ENCODE data around the gene RAB3IP. TPM values are rescaled to one million over a fixed set of nuclear protein-coding genes. Genes with fewer than 3 reads are reported as not detected.
"Not testable (repeated sequence)": the region's sequence is repeated elsewhere in the genome, so short reads cannot be mapped to it uniquely, and the experiment has no call there.

The RAB3IP gene
- total and polyA plus RNA-seq, 2 of the 4 experiments (the other 2 are of a cell fraction), result 1.5 to 2.7 TPM

- H2BK120ac ChIP-seq (ENCODE audit: low read depth, low read length); H3K23ac ChIP-seq (ENCODE audit: low read depth, low read length); CTCF ChIA-PET; H2BK20ac ChIP-seq (ENCODE audit: low read depth, low read length); DNase-seq; intact Hi-C loops (cut with micrococcal nuclease); H3K9me3 ChIP-seq (ENCODE audit: control insufficient read depth, insufficient read depth, low read length); H3K9ac ChIP-seq (ENCODE audit: low read depth, low read length); POLR2A ChIA-PET (ENCODE audit: unreplicated experiment); H3K4ac ChIP-seq (ENCODE audit: low read depth, low read length); H4K91ac ChIP-seq (ENCODE audit: insufficient read depth, low read depth, low read length); H3K79me1 ChIP-seq (ENCODE audit: low read depth in 1 of 2, low read length in 2 of 2); H3K27ac ChIP-seq (ENCODE audit: insufficient read depth, low read length); H3K4me3 ChIP-seq (ENCODE audit: insufficient read depth, low read depth, low read length); H3K14ac ChIP-seq (replicated peaks; ENCODE audit: low read depth, low read length); H2AK9ac ChIP-seq (replicated peaks; ENCODE audit: low read depth, low read length, poor library complexity); H3K4me1 ChIP-seq (ENCODE audit: control insufficient read depth, insufficient read depth, low read length); H4K20me1 ChIP-seq (ENCODE audit: insufficient read depth, low read length); in situ Hi-C loops (cut with MboI; ENCODE audit: low sequenced_read_pairs); H3K36me3 ChIP-seq (ENCODE audit: control insufficient read depth, insufficient read depth, low read length); ATAC-seq (ENCODE audit: low read depth); H2AK5ac ChIP-seq (ENCODE audit: low read depth, low read length); H4K5ac ChIP-seq (ENCODE audit: low read depth, low read length); H3K56ac ChIP-seq (ENCODE audit: extremely low read depth, insufficient read depth, low read length); H3K18ac ChIP-seq (ENCODE audit: low read depth, low read length); H2BK15ac ChIP-seq (ENCODE audit: low read depth, low read length); H3K9me1 ChIP-seq (ENCODE audit: insufficient read depth, low read length); H4K8ac ChIP-seq (ENCODE audit: low read depth in 2 of 2, low read length in 2 of 2); H2BK5ac ChIP-seq (ENCODE audit: low read depth, low read length, poor library complexity, severe bottlenecking); H2AFZ ChIP-seq (replicated peaks; ENCODE audit: low read length, poor library complexity); dilution Hi-C loops (cut with HindIII; ENCODE audit: low sequenced_read_pairs, unreplicated experiment); H3K4me2 ChIP-seq (ENCODE audit: low read depth, low read length); H3K27me3 ChIP-seq (ENCODE audit: control insufficient read depth, insufficient read depth, low read length); BruUV-seq (replicated peaks): not testable (repeated sequence)
- 100% methylated on average over 3 of the region's 61 CpGs; no CpG with 5 or more reads in 1 of the 2 experiments for WGBS, 2 experiments (ENCODE audit: extremely low coverage in 2 of 2, insufficient read length in 1 of 2)
These were observed 114.7 kb downstream of the RAB3IP start for GRCh38 chr12:69853176-69853961.
